ENCODE data around the gene MCRIP2. TPM values are rescaled to one million over a fixed set of nuclear protein-coding genes. Genes with fewer than 3 reads are reported as not detected.

The MCRIP2 gene
- total and polyA plus RNA-seq, 2 of the 8 experiments (the other 6 are each of a cell fraction or from before 2014, with no cell fraction given), result 45.4 to 75.5 TPM

- Histone ChIP-seq H3K36me3 (ENCODE audit: control insufficient read depth in 2 of 4, insufficient read depth in 4 of 4, low read length in 3 of 4) (peaks cover 0 to 16% (median 0%) of the 10 kb centered on the region in 4 experiments; a peak in 3 of 8 replicates), H4K8ac (ENCODE audit: extremely low read depth, insufficient read depth, low read length) (no peak overlapping the region; the same call in 1 of the 2 replicates), H4K91ac (replicated peaks; ENCODE audit: insufficient read length, low read length) (no peak overlapping the region), H4K20me1 (replicated peaks in 1 of 2; ENCODE audit: control insufficient read depth in 1 of 2, insufficient read depth in 2 of 2, low read length in 2 of 2) (peaks cover 0 to 2% of the 10 kb centered on the region in 2 experiments), H3K9me3 (ENCODE audit: insufficient read depth in 2 of 2, low read depth in 1 of 2, low read length in 1 of 2) (no peaks in the 10 kb centered on the region), H3K56ac (replicated peaks; ENCODE audit: insufficient read length, low read depth, low read length) (no peak overlapping the region), H3K4me2 (ENCODE audit: insufficient read depth in 1 of 2, low read depth in 2 of 2, low read length in 2 of 2) (no peak overlapping the region), H3K79me1 (ENCODE audit: low read depth, low read length) (peaks cover 4% of the 10 kb centered on the region; the same call in 1 of the 2 replicates), H2BK12ac (ENCODE audit: low read depth, low read length) (peak overlapping the region; percentile 60; the same call in 1 of the 2 replicates), H3K23ac (ENCODE audit: insufficient read length) (no peak overlapping the region), H2BK5ac (ENCODE audit: low read depth, low read length) (peak overlapping the region; percentile 94; the same call in 1 of the 2 replicates), H3K23me2 (ENCODE audit: low read depth, low read length) (peaks cover 2% of the 10 kb centered on the region; the same call in 1 of the 2 replicates), H3K4ac (replicated peaks; ENCODE audit: insufficient read length, low read depth, low read length) (peak overlapping the region; percentile 72), H3K18ac (ENCODE audit: extremely low read depth, low read length) (no peak overlapping the region), H2BK15ac (ENCODE audit: low read length) (no peak overlapping the region), H2BK120ac (replicated peaks; ENCODE audit: low read depth, low read length) (no peak overlapping the region), H3K27ac (ENCODE audit: low read depth, low read length) (no peak overlapping the region), H3K79me2 (ENCODE audit: control insufficient read depth in 1 of 2, insufficient read depth in 2 of 2, low read length in 2 of 2) (no peaks in the 10 kb centered on the region), H3K4me1 (replicated peaks in 1 of 4; ENCODE audit: control insufficient read depth in 3 of 4, insufficient read depth in 4 of 4, low read length in 3 of 4) (peaks cover 0 to 25% (median 20%) of the 10 kb centered on the region in 4 experiments; a peak in 6 of 7 replicates), H3K14ac (ENCODE audit: insufficient read length) (no peak overlapping the region), H4K5ac (ENCODE audit: insufficient read length, low read depth, low read length) (no peak overlapping the region), H3K27me3 (replicated peaks in 1 of 4; ENCODE audit: control insufficient read depth in 3 of 4, extremely low read depth in 1 of 4, insufficient read depth in 3 of 4, low read length in 3 of 4) (no peaks in the 10 kb centered on the region), H3K4me3 (ENCODE audit: extremely low read depth in 1 of 4, insufficient read depth in 2 of 4, low read depth in 3 of 4, low read length in 4 of 4) (no peak overlapping the region), H2AK5ac (ENCODE audit: low read depth, low read length) (peak overlapping the region; percentile 26; the same call in 1 of the 2 replicates), H2AFZ (ENCODE audit: low read length) (no peak overlapping the region), H3K9ac (replicated peaks in 1 of 4; ENCODE audit: extremely low read depth in 1 of 4, low read depth in 3 of 4, low read length in 3 of 4) (no peak overlapping the region), H2BK20ac (ENCODE audit: low read length) (no peak overlapping the region)
- CTCF ChIA-PET (ENCODE audit: partially characterized antibody), result interaction anchor here (1.0 to 2.1 kb wide), 9 partner anchors 10 to 115 kb away, joined by 3 to 7 read pairs (median 3); no protein-coding TSS in a partner anchor
- FAIRE-seq (no peak), DNase-seq (ENCODE audit: low read depth in 1 of 2, low spot score in 2 of 2) (no peak)
- POLR2A ChIA-PET (ENCODE audit: partially characterized antibody), result interaction anchor here (0.6 to 1.6 kb wide), 5 partner anchors 9 to 158 kb away, joined by 3 read pairs; partner anchors contain the start of gene RAB40C
- WGBS, 2 experiments (ENCODE audit: extremely low coverage in 1 of 2, insufficient coverage in 1 of 2, insufficient read length in 1 of 2, insufficient replicate concordance in 2 of 2, low coverage in 1 of 2, low lambda C conversion rate in 2 of 2, missing lambda C conversion rate in 1 of 2), result 94% methylated on average over 30 of the region's 33 CpGs; no CpG with 5 or more reads in 1 of the 2 experiments
- TF ChIP-seq EP300 (IDR thresholded peaks at IDR 0.05; ENCODE audit: borderline replicate concordance in 1 of 2, low read depth in 2 of 2, low read length in 2 of 2) (no peak), POLR2A (IDR thresholded peaks at IDR 0.05; ENCODE audit: control extremely low read depth in 1 of 2, low read depth in 2 of 2, low read length in 2 of 2) (no peak), TEAD4 (IDR thresholded peaks at IDR 0.05; ENCODE audit: low read depth, low read length) (no peak), SP4 (IDR thresholded peaks at IDR 0.05; ENCODE audit: low read length) (no peak), SIRT6 (IDR thresholded peaks at IDR 0.05; ENCODE audit: low read length) (no peak), CBX5 (IDR thresholded peaks at IDR 0.05; ENCODE audit: low read depth, low read length) (no peak), NANOG (IDR thresholded peaks at IDR 0.05; ENCODE audit: insufficient read depth, low read depth, low read length, poor library complexity, severe bottlenecking) (no peak), KDM5A (IDR thresholded peaks at IDR 0.05; ENCODE audit: low read length) (no peak), JUND (IDR thresholded peaks at IDR 0.05; ENCODE audit: low read length) (no peak), CEBPB (IDR thresholded peaks at IDR 0.05; ENCODE audit: low read depth, low read length) (no peak)
- TF ChIP-seq, protein P1, sequence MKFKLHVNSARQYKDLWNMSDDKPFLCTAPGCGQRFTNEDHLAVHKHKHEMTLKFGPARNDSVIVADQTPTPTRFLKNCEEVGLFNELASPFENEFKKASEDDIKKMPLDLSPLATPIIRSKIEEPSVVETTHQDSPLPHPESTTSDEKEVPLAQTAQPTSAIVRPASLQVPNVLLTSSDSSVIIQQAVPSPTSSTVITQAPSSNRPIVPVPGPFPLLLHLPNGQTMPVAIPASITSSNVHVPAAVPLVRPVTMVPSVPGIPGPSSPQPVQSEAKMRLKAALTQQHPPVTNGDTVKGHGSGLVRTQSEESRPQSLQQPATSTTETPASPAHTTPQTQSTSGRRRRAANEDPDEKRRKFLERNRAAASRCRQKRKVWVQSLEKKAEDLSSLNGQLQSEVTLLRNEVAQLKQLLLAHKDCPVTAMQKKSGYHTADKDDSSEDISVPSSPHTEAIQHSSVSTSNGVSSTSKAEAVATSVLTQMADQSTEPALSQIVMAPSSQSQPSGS (IDR thresholded peaks at IDR 0.05; ENCODE audit: low read length), result no peak
Observed at GRCh38 chr16:628321-629061, 13.1 kb upstream of the MCRIP2 start.

All from H1 (cell line).